ENCODE data around the gene NFATC2.

GRCh38 chr20:51533291-51534172 lies 9.0 kb downstream of the NFATC2 start:
- TF ChIP-seq EZH2 (IDR thresholded peaks at IDR 0.05; ENCODE audit: borderline replicate concordance, low read length) (no peak), CTCF (conservative IDR thresholded peaks at IDR 0.05 in 1 of 2, IDR thresholded peaks at IDR 0.05 in 1 of 2; ENCODE audit: extremely low read depth in 1 of 2, insufficient read depth in 1 of 2, low read depth in 1 of 2, low read length in 2 of 2) (no peak)

All from mammary epithelial cell (primary cell).